Esophagus squamous epithelium (tissue), 4 donors: ENCODE data around the gene POM121.
"Not testable (repeated sequence)": the region's sequence is repeated elsewhere in the genome, so short reads cannot be mapped to it uniquely, and the experiment has no call there.

Experiments
- CTCF ChIP-seq, 6 experiments: fragments of 450-650 bp in 4 of 6; fragments of 200-600 bp in 2 of 6; sonication (generic) in 2 of 6; IDR thresholded peaks; one replicate each; pipeline ENCODE4 v1.5.1; 2016 to 2019; ENCODE audit warnings: antibody characterized with exemption in 6 of 6, mild to moderate bottlenecking in 4 of 6, moderate library complexity in 4 of 6
- POLR2A ChIP-seq, 4 donors: fragments of 450-650 bp; IDR thresholded peaks; one replicate each; pipeline ENCODE4 v1.6.1; 2017; ENCODE audit warnings: antibody characterized with exemption in 4 of 4, mild to moderate bottlenecking in 4 of 4, moderate library complexity in 3 of 4

DNA sequence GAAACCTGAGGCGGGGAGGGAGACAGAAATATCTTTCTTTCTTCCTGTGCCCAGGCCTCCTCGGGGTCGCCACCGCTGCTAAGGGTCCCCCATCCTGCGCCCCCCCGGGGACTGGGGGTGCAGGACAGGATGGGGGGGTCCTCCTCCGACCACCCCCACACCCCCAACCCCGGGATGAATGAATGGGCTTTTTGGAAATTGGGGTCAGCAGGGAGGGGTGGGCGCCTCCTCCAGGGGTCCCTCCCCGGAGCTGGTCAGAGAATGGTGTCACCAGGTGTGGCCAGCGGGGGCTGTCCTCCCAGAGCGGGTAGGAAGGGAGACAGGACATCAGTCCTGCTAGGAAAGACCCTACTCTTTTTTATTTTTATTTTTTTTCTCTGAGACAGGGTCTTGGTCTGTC is 51.5 kb downstream of the POM121 start:
- not testable (repeated sequence) for TF ChIP-seq CTCF, POLR2A (IDR thresholded peaks at IDR 0.05)
